GM12878 (cell line): ENCODE results near the gene QPRT. TPM values are rescaled to one million over a fixed set of nuclear protein-coding genes. Genes with fewer than 3 reads are reported as not detected.
A peak's percentile ranks its signal among the peaks of the same experiment; 100 is the strongest.

Experiments
- CHD4 ChIP-seq: fragments of 200-600 bp; sonication (generic); IDR thresholded peaks from 2 replicates; pipeline ENCODE4 v1.6.1; 2016; ENCODE audit warnings: mild to moderate bottlenecking
- CREB1 ChIP-seq: IDR thresholded peaks from 2 replicates; pipeline ENCODE4 v1.6.1; 2012; ENCODE audit warnings: low read depth, mild to moderate bottlenecking, inconsistent platforms
- DPF2 ChIP-seq: fragments of 450-650 bp; IDR thresholded peaks from 2 replicates; pipeline ENCODE4 v1.6.1; 2017; ENCODE audit warnings: mild to moderate bottlenecking
- ETV6 ChIP-seq, 2 experiments: fragments of 450-650 bp in 1 of 2; IDR thresholded peaks in 1 of 2; conservative IDR thresholded peaks in 1 of 2; 2 replicates each; pipeline ENCODE4 v1.6.1; 2014; ENCODE audit warnings: antibody characterized with exemption in 1 of 2, borderline replicate concordance in 1 of 2, low read depth in 1 of 2, mild to moderate bottlenecking in 1 of 2, moderate library complexity in 1 of 2
- GABPA ChIP-seq: IDR thresholded peaks from 2 replicates; pipeline ENCODE4 v1.6.1; 2014; ENCODE audit warnings: antibody characterized with exemption, low read depth, mild to moderate bottlenecking, inconsistent platforms
- HDAC2 ChIP-seq: fragments of 200-600 bp; sonication (generic); IDR thresholded peaks from 2 replicates; pipeline ENCODE4 v1.6.1; 2017
- HDGF ChIP-seq: fragments of 450-650 bp; IDR thresholded peaks from 2 replicates; pipeline ENCODE4 v1.6.1; 2016; ENCODE audit warnings: antibody characterized with exemption
- IKZF1 ChIP-seq: fragments of 450-650 bp; conservative IDR thresholded peaks from 2 replicates; pipeline ENCODE4 v1.6.1; 2017; ENCODE audit warnings: antibody characterized with exemption, mild to moderate bottlenecking
- IKZF2 ChIP-seq, 2 experiments: fragments of 450-650 bp; IDR thresholded peaks; 2 replicates each; pipeline ENCODE4 v1.6.1; 2017; ENCODE audit warnings: mild to moderate bottlenecking in 2 of 2, moderate library complexity in 2 of 2
- KAT2A ChIP-seq: conservative IDR thresholded peaks from 2 replicates; pipeline ENCODE4 v1.6.1; 2011; ENCODE audit warnings: low read depth, low read length; ENCODE audit not compliant: control insufficient read depth
- MYB ChIP-seq: fragments of 150-350 bp; IDR thresholded peaks from 2 replicates; pipeline ENCODE4 v1.6.1; 2014; ENCODE audit warnings: mild to moderate bottlenecking, low read depth, low read length, borderline replicate concordance
- NFYA ChIP-seq: IDR thresholded peaks from 2 replicates; pipeline ENCODE4 v1.6.1; 2011; ENCODE audit warnings: low read depth, mild to moderate bottlenecking, low read length, improper control_type of control experiment, borderline replicate concordance
- RAD51 ChIP-seq: fragments of 450-650 bp; IDR thresholded peaks from 2 replicates; pipeline ENCODE4 v1.6.1; 2016; ENCODE audit warnings: moderate library complexity, mild to moderate bottlenecking, inconsistent platforms
- RBBP5 ChIP-seq: fragments of 200-600 bp; sonication (generic); conservative IDR thresholded peaks from 2 replicates; pipeline ENCODE4 v1.6.1; 2016
- SRF ChIP-seq, 2 experiments: IDR thresholded peaks; 2 replicates each; pipeline ENCODE4 v1.6.1; 2011; ENCODE audit warnings: low read depth in 2 of 2, low read length in 2 of 2, mild to moderate bottlenecking in 1 of 2, moderate library complexity in 1 of 2
- SUPT20H ChIP-seq: IDR thresholded peaks from 2 replicates; pipeline ENCODE4 v1.6.1; 2011; ENCODE audit warnings: low read depth, mild to moderate bottlenecking, low read length, moderate library complexity, borderline replicate concordance; ENCODE audit not compliant: control insufficient read depth
- TCF12 ChIP-seq: IDR thresholded peaks from 2 replicates; pipeline ENCODE4 v1.6.1; 2011; ENCODE audit warnings: low read depth, mild to moderate bottlenecking, low read length
- USF1 ChIP-seq: IDR thresholded peaks from 2 replicates; pipeline ENCODE4 v1.6.1; 2011; ENCODE audit warnings: borderline replicate concordance, low read depth, mild to moderate bottlenecking, moderate library complexity, mixed read lengths, low read length; ENCODE audit not compliant: insufficient read depth; ENCODE audit errors: extremely low read length
- ZBED1 ChIP-seq: IDR thresholded peaks from 2 replicates; pipeline ENCODE4 v1.6.1; 2016; ENCODE audit warnings: borderline replicate concordance
- ZBTB11 ChIP-seq: fragments of 450-650 bp; formaldehyde crosslinking; IDR thresholded peaks from 2 replicates; pipeline ENCODE4 v1.5.0; 2022; ENCODE audit warnings: mild to moderate bottlenecking, missing genetic modification characterization
- ZNF217 ChIP-seq: fragments of 450-650 bp; IDR thresholded peaks from 2 replicates; pipeline ENCODE4 v1.6.1; 2017; ENCODE audit warnings: antibody characterized with exemption, mild to moderate bottlenecking
- ZNF24 ChIP-seq: fragments of 450-650 bp; IDR thresholded peaks from 2 replicates; pipeline ENCODE4 v1.6.1; 2017; ENCODE audit warnings: antibody characterized with exemption, mild to moderate bottlenecking
- ZSCAN29 ChIP-seq: fragments of 450-650 bp; IDR thresholded peaks from 2 replicates; pipeline ENCODE4 v1.6.1; 2017; ENCODE audit warnings: mild to moderate bottlenecking, moderate library complexity
- polyA plus RNA-seq, 11 experiments: library from polyadenylated mRNA; depleted of rRNA in 4 of 11; unstranded in 6 of 11; stranded (reverse) in 5 of 11; fragments of >200 nt; fragmentation: Nextera tagmentation in 4 of 11; fragmentation: Illumina TruSeq in 1 of 11; extraction: Ambion mirVana in 4 of 11; extraction: Trizol in 1 of 11; gene quantifications; 1 replicate in 1 of 11; 2 replicates in 10 of 11; pipeline versions ENCODE4 v1.2.1 to v1.2.3, GENCODE V29; 2011 to 2016; ENCODE audit warnings: inconsistent platforms in 2 of 11, missing spikeins in 2 of 11, low read depth in 1 of 11
- total RNA-seq, 4 experiments: library from RNA; depleted of rRNA in 3 of 4; stranded (reverse); fragments of >200 nt in 3 of 4; fragmentation: Illumina TruSeq in 1 of 4; extraction: Trizol in 1 of 4; gene quantifications; 2 replicates each; pipeline versions ENCODE4 v1.2.1 to v1.2.3, GENCODE V29; 2013 to 2021
- TF ChIP-seq, protein P1 (sequence below): IDR thresholded peaks from 2 replicates; pipeline ENCODE4 v1.6.1; 2011; ENCODE audit warnings: low read depth, low read length, improper control_type of control experiment, borderline replicate concordance
- TF ChIP-seq, protein P2 (sequence below): fragments of 450-650 bp; conservative IDR thresholded peaks from 2 replicates; pipeline ENCODE4 v1.6.1; 2017; ENCODE audit warnings: mild to moderate bottlenecking, moderate library complexity

Gene QPRT
- total and polyA plus RNA-seq, 10 of the 15 experiments (the other 5 are each of a cell fraction or from before 2014, with no cell fraction given) = 2.7 to 43.0 (median 31.3) TPM

- no peak for TF ChIP-seq USF1
- no peak for TF ChIP-seq HDAC2
- TF ChIP-seq HDGF = no peak
- TF ChIP-seq IKZF2 (IDR thresholded peaks at IDR 0.05) = peak; percentile 47 to 54; a peak in 1 of 4 replicates
- TF ChIP-seq TCF12 = no peak
- peak; percentile 73; the same call in 1 of the 2 replicates for TF ChIP-seq DPF2
- peak in 1 of 2 experiments; percentile 89; a peak in 2 of 4 replicates for TF ChIP-seq ETV6 (conservative IDR thresholded peaks at IDR 0.05 in 1 of 2, IDR thresholded peaks at IDR 0.05 in 1 of 2; ENCODE audit: borderline replicate concordance in 1 of 2, low read depth in 1 of 2)
- TF ChIP-seq, protein P1, sequence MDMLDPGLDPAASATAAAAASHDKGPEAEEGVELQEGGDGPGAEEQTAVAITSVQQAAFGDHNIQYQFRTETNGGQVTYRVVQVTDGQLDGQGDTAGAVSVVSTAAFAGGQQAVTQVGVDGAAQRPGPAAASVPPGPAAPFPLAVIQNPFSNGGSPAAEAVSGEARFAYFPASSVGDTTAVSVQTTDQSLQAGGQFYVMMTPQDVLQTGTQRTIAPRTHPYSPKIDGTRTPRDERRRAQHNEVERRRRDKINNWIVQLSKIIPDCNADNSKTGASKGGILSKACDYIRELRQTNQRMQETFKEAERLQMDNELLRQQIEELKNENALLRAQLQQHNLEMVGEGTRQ = no peak
- TF ChIP-seq SUPT20H = no peak
- TF ChIP-seq RBBP5 = no peak
- peak in 1 of 2 experiments; percentile 73; a peak in 1 of 4 replicates for TF ChIP-seq SRF (IDR thresholded peaks at IDR 0.05; ENCODE audit: low read depth in 2 of 2, low read length in 2 of 2)
- no peak for TF ChIP-seq KAT2A
- no peak for TF ChIP-seq CREB1
- TF ChIP-seq ZNF217 = peak; percentile 96
- no peak for TF ChIP-seq GABPA
- TF ChIP-seq ZSCAN29 = no peak
- TF ChIP-seq IKZF1 = peak; percentile 68
- TF ChIP-seq CHD4 = no peak
- no peak for TF ChIP-seq MYB
- peak; percentile 29; the same call in 1 of the 2 replicates for TF ChIP-seq ZBED1
- no peak for TF ChIP-seq ZNF24
- no peak for TF ChIP-seq NFYA
- TF ChIP-seq ZBTB11 (CRISPR knock-in tag) = no peak
- no peak for TF ChIP-seq RAD51
- TF ChIP-seq, protein P2, sequence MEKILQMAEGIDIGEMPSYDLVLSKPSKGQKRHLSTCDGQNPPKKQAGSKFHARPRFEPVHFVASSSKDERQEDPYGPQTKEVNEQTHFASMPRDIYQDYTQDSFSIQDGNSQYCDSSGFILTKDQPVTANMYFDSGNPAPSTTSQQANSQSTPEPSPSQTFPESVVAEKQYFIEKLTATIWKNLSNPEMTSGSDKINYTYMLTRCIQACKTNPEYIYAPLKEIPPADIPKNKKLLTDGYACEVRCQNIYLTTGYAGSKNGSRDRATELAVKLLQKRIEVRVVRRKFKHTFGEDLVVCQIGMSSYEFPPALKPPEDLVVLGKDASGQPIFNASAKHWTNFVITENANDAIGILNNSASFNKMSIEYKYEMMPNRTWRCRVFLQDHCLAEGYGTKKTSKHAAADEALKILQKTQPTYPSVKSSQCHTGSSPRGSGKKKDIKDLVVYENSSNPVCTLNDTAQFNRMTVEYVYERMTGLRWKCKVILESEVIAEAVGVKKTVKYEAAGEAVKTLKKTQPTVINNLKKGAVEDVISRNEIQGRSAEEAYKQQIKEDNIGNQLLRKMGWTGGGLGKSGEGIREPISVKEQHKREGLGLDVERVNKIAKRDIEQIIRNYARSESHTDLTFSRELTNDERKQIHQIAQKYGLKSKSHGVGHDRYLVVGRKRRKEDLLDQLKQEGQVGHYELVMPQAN = peak; percentile 52; the same call in 1 of the 2 replicates
These were observed 33.8 kb upstream of the QPRT start (continued) for GRCh38 chr16:29644973-29645693.
